ENCODE measurements around the gene UPP2.

DNA sequence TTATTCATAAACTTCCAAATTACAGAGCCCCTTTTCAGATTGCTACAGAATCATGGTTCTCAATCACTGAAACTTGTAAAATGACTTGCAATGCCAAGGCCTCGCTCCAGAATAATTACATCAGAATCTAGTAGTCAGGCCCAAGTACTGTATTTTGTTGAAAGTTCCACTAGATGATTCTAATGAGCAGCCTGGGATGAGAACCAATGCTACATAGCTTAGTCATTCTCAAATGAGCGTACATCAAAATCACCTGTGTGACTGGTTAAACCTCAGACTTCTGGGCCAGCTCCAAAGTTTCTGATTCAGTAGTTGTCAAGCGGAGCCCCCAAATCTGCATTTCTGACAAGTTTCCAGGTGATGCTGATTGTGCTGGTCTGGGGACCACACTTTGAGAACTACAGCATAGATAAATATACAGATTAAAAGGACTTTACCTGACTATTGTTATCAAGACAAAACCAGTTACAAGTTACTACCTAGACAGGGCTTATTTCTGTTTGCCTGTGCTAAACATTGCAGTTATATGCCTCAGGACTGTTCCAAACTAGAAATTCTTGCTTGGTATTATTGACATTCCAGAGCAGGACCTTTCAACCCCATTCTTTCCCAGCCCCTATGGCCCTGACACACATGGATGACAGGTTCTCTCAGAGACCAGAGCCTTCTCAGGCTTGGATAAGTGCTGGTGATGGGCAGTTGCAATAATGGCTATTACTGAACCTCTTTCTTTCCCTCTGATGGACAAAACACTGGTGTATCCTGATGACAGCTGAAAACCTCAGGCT is 83.1 kb downstream of the UPP2 start:
- TF ChIP-seq SMC3 (conservative IDR thresholded peaks at IDR 0.05; ENCODE audit: poor library complexity) (no peak), EZH2 (IDR thresholded peaks at IDR 0.05; ENCODE audit: borderline replicate concordance, insufficient read depth, low read length, poor library complexity, severe bottlenecking) (no peak), TAF1 (IDR thresholded peaks at IDR 0.05; ENCODE audit: low read depth) (no peak), EP300 (conservative IDR thresholded peaks at IDR 0.05; ENCODE audit: poor library complexity, severe bottlenecking) (no peak)
- TF ChIP-seq, protein P1, sequence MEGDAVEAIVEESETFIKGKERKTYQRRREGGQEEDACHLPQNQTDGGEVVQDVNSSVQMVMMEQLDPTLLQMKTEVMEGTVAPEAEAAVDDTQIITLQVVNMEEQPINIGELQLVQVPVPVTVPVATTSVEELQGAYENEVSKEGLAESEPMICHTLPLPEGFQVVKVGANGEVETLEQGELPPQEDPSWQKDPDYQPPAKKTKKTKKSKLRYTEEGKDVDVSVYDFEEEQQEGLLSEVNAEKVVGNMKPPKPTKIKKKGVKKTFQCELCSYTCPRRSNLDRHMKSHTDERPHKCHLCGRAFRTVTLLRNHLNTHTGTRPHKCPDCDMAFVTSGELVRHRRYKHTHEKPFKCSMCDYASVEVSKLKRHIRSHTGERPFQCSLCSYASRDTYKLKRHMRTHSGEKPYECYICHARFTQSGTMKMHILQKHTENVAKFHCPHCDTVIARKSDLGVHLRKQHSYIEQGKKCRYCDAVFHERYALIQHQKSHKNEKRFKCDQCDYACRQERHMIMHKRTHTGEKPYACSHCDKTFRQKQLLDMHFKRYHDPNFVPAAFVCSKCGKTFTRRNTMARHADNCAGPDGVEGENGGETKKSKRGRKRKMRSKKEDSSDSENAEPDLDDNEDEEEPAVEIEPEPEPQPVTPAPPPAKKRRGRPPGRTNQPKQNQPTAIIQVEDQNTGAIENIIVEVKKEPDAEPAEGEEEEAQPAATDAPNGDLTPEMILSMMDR (IDR thresholded peaks at IDR 0.05; ENCODE audit: poor library complexity, severe bottlenecking) = no peak
- TF ChIP-seq, protein P2, sequence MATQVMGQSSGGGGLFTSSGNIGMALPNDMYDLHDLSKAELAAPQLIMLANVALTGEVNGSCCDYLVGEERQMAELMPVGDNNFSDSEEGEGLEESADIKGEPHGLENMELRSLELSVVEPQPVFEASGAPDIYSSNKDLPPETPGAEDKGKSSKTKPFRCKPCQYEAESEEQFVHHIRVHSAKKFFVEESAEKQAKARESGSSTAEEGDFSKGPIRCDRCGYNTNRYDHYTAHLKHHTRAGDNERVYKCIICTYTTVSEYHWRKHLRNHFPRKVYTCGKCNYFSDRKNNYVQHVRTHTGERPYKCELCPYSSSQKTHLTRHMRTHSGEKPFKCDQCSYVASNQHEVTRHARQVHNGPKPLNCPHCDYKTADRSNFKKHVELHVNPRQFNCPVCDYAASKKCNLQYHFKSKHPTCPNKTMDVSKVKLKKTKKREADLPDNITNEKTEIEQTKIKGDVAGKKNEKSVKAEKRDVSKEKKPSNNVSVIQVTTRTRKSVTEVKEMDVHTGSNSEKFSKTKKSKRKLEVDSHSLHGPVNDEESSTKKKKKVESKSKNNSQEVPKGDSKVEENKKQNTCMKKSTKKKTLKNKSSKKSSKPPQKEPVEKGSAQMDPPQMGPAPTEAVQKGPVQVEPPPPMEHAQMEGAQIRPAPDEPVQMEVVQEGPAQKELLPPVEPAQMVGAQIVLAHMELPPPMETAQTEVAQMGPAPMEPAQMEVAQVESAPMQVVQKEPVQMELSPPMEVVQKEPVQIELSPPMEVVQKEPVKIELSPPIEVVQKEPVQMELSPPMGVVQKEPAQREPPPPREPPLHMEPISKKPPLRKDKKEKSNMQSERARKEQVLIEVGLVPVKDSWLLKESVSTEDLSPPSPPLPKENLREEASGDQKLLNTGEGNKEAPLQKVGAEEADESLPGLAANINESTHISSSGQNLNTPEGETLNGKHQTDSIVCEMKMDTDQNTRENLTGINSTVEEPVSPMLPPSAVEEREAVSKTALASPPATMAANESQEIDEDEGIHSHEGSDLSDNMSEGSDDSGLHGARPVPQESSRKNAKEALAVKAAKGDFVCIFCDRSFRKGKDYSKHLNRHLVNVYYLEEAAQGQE (IDR thresholded peaks at IDR 0.05; ENCODE audit: borderline replicate concordance) = no peak
